ENCODE results near the gene TLCD5.

The TLCD5 gene

GRCh38 chr11:120293038-120293800 is 31.9 kb upstream of the TLCD5 start:
- Histone ChIP-seq H3K4me3 (ENCODE audit: low read length in 2 of 2) (no peak overlapping the region), H3K9me3 (ENCODE audit: control insufficient read depth in 2 of 2, low read length in 2 of 2) (no peaks in the 10 kb centered on the region), H3K36me3 (ENCODE audit: control insufficient read depth in 2 of 2, insufficient read depth in 2 of 2, low read length in 2 of 2) (no peaks in the 10 kb centered on the region), H3K9ac (ENCODE audit: low read length in 2 of 2) (no peak overlapping the region), H3K4me1 (ENCODE audit: control insufficient read depth, insufficient read depth, low read length) (no peaks in the 10 kb centered on the region), H3K27ac (ENCODE audit: low read length) (no peak overlapping the region), H3K27me3 (ENCODE audit: control insufficient read depth in 1 of 2, insufficient read depth in 2 of 2, low read length in 2 of 2) (peaks cover 13 to 21% of the 10 kb centered on the region in 2 donors)

GRCh38 chr11:120294096-120294495 is 31.0 kb upstream of the TLCD5 start:
- Histone ChIP-seq H3K9ac (ENCODE audit: low read length in 2 of 2) (no peak overlapping the region), H3K4me1 (ENCODE audit: control insufficient read depth, insufficient read depth, low read length) (no peaks in the 10 kb centered on the region), H3K4me3 (ENCODE audit: low read length in 2 of 2) (no peak overlapping the region), H3K27ac (ENCODE audit: low read length) (no peak overlapping the region), H3K36me3 (ENCODE audit: control insufficient read depth in 2 of 2, insufficient read depth in 2 of 2, low read length in 2 of 2) (no peaks in the 10 kb centered on the region), H3K9me3 (ENCODE audit: control insufficient read depth in 2 of 2, low read length in 2 of 2) (no peaks in the 10 kb centered on the region), H3K27me3 (ENCODE audit: control insufficient read depth in 1 of 2, insufficient read depth in 2 of 2, low read length in 2 of 2) (peaks cover 13 to 26% of the 10 kb centered on the region in 2 donors)

GRCh38 chr11:120295099-120295498 is 30.0 kb upstream of the TLCD5 start:
- Histone ChIP-seq H3K4me1 (ENCODE audit: control insufficient read depth, insufficient read depth, low read length) (peaks cover 3% of the 10 kb centered on the region), H3K9me3 (ENCODE audit: control insufficient read depth in 2 of 2, low read length in 2 of 2) (no peaks in the 10 kb centered on the region), H3K27me3 (ENCODE audit: control insufficient read depth in 1 of 2, insufficient read depth in 2 of 2, low read length in 2 of 2) (peaks cover 13 to 30% of the 10 kb centered on the region in 2 donors), H3K4me3 (ENCODE audit: low read length in 2 of 2) (no peak overlapping the region), H3K9ac (ENCODE audit: low read length in 2 of 2) (no peak overlapping the region), H3K27ac (ENCODE audit: low read length) (no peak overlapping the region), H3K36me3 (ENCODE audit: control insufficient read depth in 2 of 2, insufficient read depth in 2 of 2, low read length in 2 of 2) (no peaks in the 10 kb centered on the region)

DNA sequence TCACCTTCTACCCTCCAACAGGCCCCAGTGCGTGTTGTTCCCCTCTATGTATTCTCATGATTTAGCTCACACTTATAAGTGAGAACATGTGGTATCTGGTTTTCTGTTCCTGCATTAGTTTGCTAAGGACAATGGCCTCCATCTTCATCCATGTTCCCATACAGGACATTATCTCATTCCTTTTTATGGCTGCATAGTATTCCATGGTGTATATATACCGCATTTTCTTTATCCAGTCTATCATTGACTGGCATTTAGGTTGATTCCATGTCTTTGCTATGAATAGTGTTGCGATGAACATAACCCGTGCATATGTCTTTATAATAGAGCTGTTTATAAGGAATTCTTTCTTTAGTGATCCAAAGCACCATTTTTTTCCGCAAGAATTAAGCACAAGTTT is 28.5 kb upstream of the TLCD5 start:
- Histone ChIP-seq H3K4me1 (ENCODE audit: control insufficient read depth, insufficient read depth, low read length) (peaks cover 3% of the 10 kb centered on the region), H3K27ac (ENCODE audit: low read length) (no peak overlapping the region), H3K9ac (ENCODE audit: low read length in 2 of 2) (no peak overlapping the region), H3K9me3 (ENCODE audit: control insufficient read depth in 2 of 2, low read length in 2 of 2) (no peaks in the 10 kb centered on the region), H3K27me3 (ENCODE audit: control insufficient read depth in 1 of 2, insufficient read depth in 2 of 2, low read length in 2 of 2) (peaks cover 9 to 30% of the 10 kb centered on the region in 2 donors), H3K36me3 (ENCODE audit: control insufficient read depth in 2 of 2, insufficient read depth in 2 of 2, low read length in 2 of 2) (no peaks in the 10 kb centered on the region), H3K4me3 (ENCODE audit: low read length in 2 of 2) (no peak overlapping the region)

DNA sequence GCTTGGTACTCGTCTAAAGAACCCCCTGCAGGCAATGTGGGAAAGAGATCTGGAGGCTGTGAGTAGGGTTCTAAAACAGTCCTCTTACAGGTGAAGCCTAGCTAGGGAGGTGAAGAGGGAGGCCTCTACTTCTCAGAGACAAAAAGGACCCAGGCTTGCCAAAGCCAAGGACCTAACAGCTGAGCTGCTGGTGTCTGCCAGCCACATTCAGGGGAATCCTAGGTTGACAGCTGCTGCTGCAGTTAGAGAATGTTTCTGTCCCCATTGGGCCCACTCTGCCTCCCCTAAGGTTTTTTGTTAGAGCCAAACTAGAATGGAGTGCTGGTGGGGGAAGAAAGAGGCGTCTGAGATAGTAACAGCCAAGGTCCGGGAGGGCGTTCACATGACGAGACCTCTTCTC is 26.6 kb upstream of the TLCD5 start:
- Histone ChIP-seq H3K4me3 (ENCODE audit: low read length in 2 of 2) (no peak overlapping the region), H3K36me3 (ENCODE audit: control insufficient read depth in 2 of 2, insufficient read depth in 2 of 2, low read length in 2 of 2) (no peaks in the 10 kb centered on the region), H3K9ac (ENCODE audit: low read length in 2 of 2) (no peak overlapping the region), H3K27me3 (ENCODE audit: control insufficient read depth in 1 of 2, insufficient read depth in 2 of 2, low read length in 2 of 2) (peaks cover 9 to 25% of the 10 kb centered on the region in 2 donors), H3K27ac (ENCODE audit: low read length) (no peak overlapping the region), H3K4me1 (ENCODE audit: control insufficient read depth, insufficient read depth, low read length) (peaks cover 3% of the 10 kb centered on the region), H3K9me3 (ENCODE audit: control insufficient read depth in 2 of 2, low read length in 2 of 2) (no peaks in the 10 kb centered on the region)

- Histone ChIP-seq H3K4me1 (ENCODE audit: control insufficient read depth, insufficient read depth, low read length) (peaks cover 3% of the 10 kb centered on the region), H3K27ac (ENCODE audit: low read length) (no peak overlapping the region), H3K9ac (ENCODE audit: low read length in 2 of 2) (no peak overlapping the region), H3K4me3 (ENCODE audit: low read length in 2 of 2) (no peak overlapping the region), H3K27me3 (ENCODE audit: control insufficient read depth in 1 of 2, insufficient read depth in 2 of 2, low read length in 2 of 2) (peaks cover 3 to 16% of the 10 kb centered on the region in 2 donors), H3K36me3 (ENCODE audit: control insufficient read depth in 2 of 2, insufficient read depth in 2 of 2, low read length in 2 of 2) (no peaks in the 10 kb centered on the region), H3K9me3 (ENCODE audit: control insufficient read depth in 2 of 2, low read length in 2 of 2) (no peaks in the 10 kb centered on the region)
These were observed 22.9 kb upstream of the TLCD5 start for GRCh38 chr11:120302001-120302805.

- no peak overlapping the region for H3K27ac ChIP-seq (ENCODE audit: low read length)
- peaks cover 3% of the 10 kb centered on the region for H3K4me1 ChIP-seq (ENCODE audit: control insufficient read depth, insufficient read depth, low read length)
- H3K4me3 ChIP-seq (ENCODE audit: low read length in 2 of 2) = no peak overlapping the region
These were observed 22.0 kb upstream of the TLCD5 start for GRCh38 chr11:120303004-120303637.

DNA sequence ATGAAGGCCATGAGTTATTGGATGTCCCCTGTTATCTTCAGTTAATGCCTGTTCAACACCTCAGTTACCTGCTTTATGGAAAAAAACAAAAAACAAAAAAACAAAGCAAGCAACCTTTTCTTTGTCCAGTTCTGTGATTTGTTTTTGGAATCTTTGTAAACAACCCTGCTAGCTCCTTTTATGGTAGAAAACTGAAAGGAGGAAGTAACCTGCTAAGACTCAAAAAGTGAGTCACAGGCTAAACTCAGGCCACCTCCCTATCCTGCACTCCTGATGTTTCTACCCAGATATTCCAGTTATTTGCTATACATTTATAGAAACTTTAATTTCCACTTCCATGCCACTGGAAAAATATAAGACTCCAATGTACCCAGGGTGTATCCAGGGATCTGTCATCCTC is 20.6 kb upstream of the TLCD5 start:
- Histone ChIP-seq H3K9ac (ENCODE audit: low read length in 2 of 2) (no peak overlapping the region), H3K27me3 (ENCODE audit: control insufficient read depth in 1 of 2, insufficient read depth in 2 of 2, low read length in 2 of 2) (peaks cover 3 to 6% of the 10 kb centered on the region in 2 donors), H3K36me3 (ENCODE audit: control insufficient read depth in 2 of 2, insufficient read depth in 2 of 2, low read length in 2 of 2) (no peaks in the 10 kb centered on the region), H3K4me3 (ENCODE audit: low read length in 2 of 2) (no peak overlapping the region), H3K4me1 (ENCODE audit: control insufficient read depth, insufficient read depth, low read length) (peaks cover 3% of the 10 kb centered on the region), H3K27ac (ENCODE audit: low read length) (no peak overlapping the region), H3K9me3 (ENCODE audit: control insufficient read depth in 2 of 2, low read length in 2 of 2) (no peaks in the 10 kb centered on the region)

More at GRCh38 chr11:120303004-120303637, 22.0 kb upstream of the TLCD5 start:
- H3K9me3 ChIP-seq (ENCODE audit: control insufficient read depth in 2 of 2, low read length in 2 of 2) = no peaks in the 10 kb centered on the region
- H3K36me3 ChIP-seq (ENCODE audit: control insufficient read depth in 2 of 2, insufficient read depth in 2 of 2, low read length in 2 of 2) = no peaks in the 10 kb centered on the region
- H3K27me3 ChIP-seq (ENCODE audit: control insufficient read depth in 1 of 2, insufficient read depth in 2 of 2, low read length in 2 of 2) = peaks cover 3 to 12% of the 10 kb centered on the region in 2 donors
- no peak overlapping the region for H3K9ac ChIP-seq (ENCODE audit: low read length in 2 of 2)

- Histone ChIP-seq H3K9me3 (ENCODE audit: control insufficient read depth in 2 of 2, low read length in 2 of 2) (no peaks in the 10 kb centered on the region), H3K27ac (ENCODE audit: low read length) (no peak overlapping the region), H3K36me3 (ENCODE audit: control insufficient read depth in 2 of 2, insufficient read depth in 2 of 2, low read length in 2 of 2) (no peaks in the 10 kb centered on the region), H3K4me1 (ENCODE audit: control insufficient read depth, insufficient read depth, low read length) (no peaks in the 10 kb centered on the region), H3K4me3 (ENCODE audit: low read length in 2 of 2) (no peak overlapping the region), H3K9ac (ENCODE audit: low read length in 2 of 2) (no peak overlapping the region), H3K27me3 (ENCODE audit: control insufficient read depth in 1 of 2, insufficient read depth in 2 of 2, low read length in 2 of 2) (peaks cover 3 to 6% of the 10 kb centered on the region in 2 donors)
These were observed 19.8 kb upstream of the TLCD5 start for GRCh38 chr11:120305286-120305685.

- Histone ChIP-seq H3K27me3 (ENCODE audit: control insufficient read depth in 1 of 2, insufficient read depth in 2 of 2, low read length in 2 of 2) (peaks cover 3 to 8% of the 10 kb centered on the region in 2 donors), H3K4me1 (ENCODE audit: control insufficient read depth, insufficient read depth, low read length) (no peaks in the 10 kb centered on the region), H3K27ac (ENCODE audit: low read length) (no peak overlapping the region), H3K9me3 (ENCODE audit: control insufficient read depth in 2 of 2, low read length in 2 of 2) (no peaks in the 10 kb centered on the region), H3K4me3 (ENCODE audit: low read length in 2 of 2) (no peak overlapping the region), H3K36me3 (ENCODE audit: control insufficient read depth in 2 of 2, insufficient read depth in 2 of 2, low read length in 2 of 2) (no peaks in the 10 kb centered on the region), H3K9ac (ENCODE audit: low read length in 2 of 2) (no peak overlapping the region)
These were observed 18.4 kb upstream of the TLCD5 start for GRCh38 chr11:120306519-120307242.
